LNCaP clone FGC (cell line): ENCODE measurements around the gene FRYL.
"Not testable (repeated sequence)": the region's sequence is repeated elsewhere in the genome, so short reads cannot be mapped to it uniquely, and the experiment has no call there.

Experiments
- DNase-seq: peaks from one replicate; pipeline ENCODE4 v3.0.0-alpha.2; 2011; ENCODE audit warnings: low read depth
- H3K4me3 ChIP-seq: 2 replicates; pipeline ENCODE4 v1.5.1; 2011; ENCODE audit warnings: mild to moderate bottlenecking, low read depth, low read length, control low read depth
- TF ChIP-seq, protein P1 (sequence below): IDR thresholded peaks from 2 replicates; pipeline ENCODE4 v1.5.1; 2012; ENCODE audit warnings: mild to moderate bottlenecking; ENCODE audit not compliant: control insufficient read depth, insufficient read depth; ENCODE audit errors: extremely low read depth

FRYL gene

GRCh38 chr4:48772556-48772955, 7.5 kb downstream of the FRYL start:
- TF ChIP-seq, protein P1, sequence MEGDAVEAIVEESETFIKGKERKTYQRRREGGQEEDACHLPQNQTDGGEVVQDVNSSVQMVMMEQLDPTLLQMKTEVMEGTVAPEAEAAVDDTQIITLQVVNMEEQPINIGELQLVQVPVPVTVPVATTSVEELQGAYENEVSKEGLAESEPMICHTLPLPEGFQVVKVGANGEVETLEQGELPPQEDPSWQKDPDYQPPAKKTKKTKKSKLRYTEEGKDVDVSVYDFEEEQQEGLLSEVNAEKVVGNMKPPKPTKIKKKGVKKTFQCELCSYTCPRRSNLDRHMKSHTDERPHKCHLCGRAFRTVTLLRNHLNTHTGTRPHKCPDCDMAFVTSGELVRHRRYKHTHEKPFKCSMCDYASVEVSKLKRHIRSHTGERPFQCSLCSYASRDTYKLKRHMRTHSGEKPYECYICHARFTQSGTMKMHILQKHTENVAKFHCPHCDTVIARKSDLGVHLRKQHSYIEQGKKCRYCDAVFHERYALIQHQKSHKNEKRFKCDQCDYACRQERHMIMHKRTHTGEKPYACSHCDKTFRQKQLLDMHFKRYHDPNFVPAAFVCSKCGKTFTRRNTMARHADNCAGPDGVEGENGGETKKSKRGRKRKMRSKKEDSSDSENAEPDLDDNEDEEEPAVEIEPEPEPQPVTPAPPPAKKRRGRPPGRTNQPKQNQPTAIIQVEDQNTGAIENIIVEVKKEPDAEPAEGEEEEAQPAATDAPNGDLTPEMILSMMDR, result no peak
- DNase-seq, result no peak
- no peak overlapping the region for H3K4me3 ChIP-seq

GRCh38 chr4:48767055-48767929, 12.8 kb downstream of the FRYL start:
- DNase-seq, result no peak
- TF ChIP-seq, protein P1, result no peak
- no peak overlapping the region for H3K4me3 ChIP-seq

GRCh38 chr4:48766131-48766792, 13.8 kb downstream of the FRYL start:
- no peak overlapping the region for H3K4me3 ChIP-seq
- DNase-seq, result no peak
- TF ChIP-seq, protein P1, result no peak

DNA sequence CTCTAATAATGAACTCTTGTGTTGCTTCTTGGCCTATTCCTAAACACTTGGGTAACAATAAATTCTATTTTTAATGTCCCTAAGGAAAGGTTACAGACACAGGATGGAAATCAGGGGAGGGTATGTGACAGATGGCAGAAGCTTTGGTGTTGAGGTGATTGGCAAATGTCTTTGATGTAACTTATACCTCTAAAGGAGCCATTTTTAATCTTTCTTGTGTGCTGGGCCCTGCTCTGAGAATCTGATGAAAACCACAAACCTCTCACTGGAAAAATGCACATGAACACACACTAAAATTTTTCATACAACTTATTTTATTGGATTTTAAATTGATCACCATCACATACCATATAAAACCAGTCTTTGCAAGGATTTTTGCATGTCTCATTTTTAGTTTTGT, 17.7 kb downstream of the FRYL start:
- DNase-seq, result no peak
- H3K4me3 ChIP-seq, result no peak overlapping the region
- TF ChIP-seq, protein P1, result no peak

DNA sequence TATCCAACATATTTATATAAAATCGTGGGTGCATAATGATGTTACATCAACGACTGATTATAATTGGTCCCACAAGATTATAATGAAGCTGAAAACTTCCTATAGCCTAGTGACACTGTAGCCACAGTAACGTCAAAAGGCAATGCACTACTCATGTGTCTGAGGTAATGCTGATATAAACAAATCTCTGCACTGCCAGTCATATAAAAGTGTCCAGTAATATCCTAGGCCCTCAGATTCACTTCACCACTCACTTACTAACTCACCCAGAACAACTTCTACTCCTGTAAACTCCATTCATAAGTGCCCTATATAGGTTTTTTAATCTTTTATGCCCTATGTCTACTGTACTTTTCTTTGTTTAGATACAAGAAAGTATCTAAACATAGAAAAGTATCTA, 18.8 kb downstream of the FRYL start:
- DNase-seq, result no peak
- TF ChIP-seq, protein P1, result no peak

DNA sequence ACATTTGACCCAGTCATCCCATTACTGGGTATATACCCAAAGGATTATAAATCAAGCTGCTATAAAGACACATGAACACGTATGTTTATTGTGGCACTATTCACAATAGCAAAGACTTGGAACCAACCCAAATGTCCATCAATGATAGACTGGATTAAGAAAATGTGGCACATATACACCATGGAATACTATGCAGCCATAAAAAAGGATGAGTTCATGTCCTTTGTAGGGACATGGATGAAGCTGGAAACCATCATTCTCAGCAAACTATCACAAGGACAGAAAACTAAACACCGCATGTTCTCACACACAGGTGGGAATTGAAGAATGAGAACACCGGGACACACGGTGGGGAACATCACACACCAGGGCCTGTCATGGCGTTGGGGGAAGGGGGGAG, 21.4 kb downstream of the FRYL start:
- not testable (repeated sequence) for H3K4me3 ChIP-seq, DNase-seq

More for the DNA sequence above, 18.8 kb downstream of the FRYL start:
- H3K4me3 ChIP-seq, result no peak overlapping the region

DNA sequence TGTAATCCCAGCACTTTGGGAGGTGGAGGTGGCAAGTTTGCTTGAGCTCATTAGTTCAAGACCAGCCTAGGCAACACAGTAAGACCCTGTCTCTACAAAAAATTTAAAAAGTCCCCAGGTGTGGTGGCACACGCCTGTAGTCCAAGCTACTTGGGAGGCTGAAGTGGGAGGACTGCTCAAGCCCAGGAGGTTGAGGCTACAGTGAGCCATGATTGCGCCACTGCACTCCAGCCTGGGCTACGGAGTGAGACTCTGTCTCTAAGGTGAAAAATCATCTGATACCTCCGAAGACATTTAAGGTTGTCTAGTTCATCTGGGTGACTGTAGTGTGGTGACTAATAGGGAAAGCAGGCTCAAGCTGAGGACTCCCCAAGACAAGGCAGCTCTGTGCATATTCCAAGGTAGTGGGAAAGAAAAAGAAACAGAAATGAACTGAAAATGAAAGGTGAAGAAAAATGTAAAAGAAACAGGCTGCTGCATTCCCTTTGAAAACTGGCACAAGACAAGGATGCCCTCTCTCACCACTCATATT, 23.3 kb downstream of the FRYL start:
- no peak overlapping the region for H3K4me3 ChIP-seq
- TF ChIP-seq, protein P1, result no peak
- DNase-seq, result no peak
